Trophoblast cell (in vitro differentiated cells and primary cell): ENCODE results near the gene ABO.
"Not testable (repeated sequence)": the region's sequence is repeated elsewhere in the genome, so short reads cannot be mapped to it uniquely, and the experiment has no call there.

Experiments
- DNase-seq, 2 donors: peaks; one replicate each; pipeline ENCODE4 v3.0.0-alpha.2; 2016
- H2AFZ ChIP-seq: 2 replicates; pipeline ENCODE4 v1.6.1; 2013; ENCODE audit warnings: low read length, moderate library complexity, mild to moderate bottlenecking; ENCODE audit not compliant: insufficient read depth, poor library complexity
- H2AK5ac ChIP-seq: 2 replicates; pipeline ENCODE4 v1.6.1; 2013; ENCODE audit warnings: mild to moderate bottlenecking, low read length
- H2BK120ac ChIP-seq: 2 replicates; pipeline ENCODE4 v1.6.1; 2013; ENCODE audit warnings: low read length, mild to moderate bottlenecking, moderate library complexity; ENCODE audit not compliant: insufficient read depth, poor library complexity
- H2BK12ac ChIP-seq: 2 replicates; pipeline ENCODE4 v1.6.1; 2013; ENCODE audit warnings: mild to moderate bottlenecking, low read length, moderate library complexity
- H2BK5ac ChIP-seq: 2 replicates; pipeline ENCODE4 v1.6.1; 2013; ENCODE audit warnings: low read length, low read depth, moderate library complexity, mild to moderate bottlenecking; ENCODE audit not compliant: poor library complexity
- H3K14ac ChIP-seq: 2 replicates; pipeline ENCODE4 v1.6.1; 2013; ENCODE audit warnings: mild to moderate bottlenecking, low read length
- H3K18ac ChIP-seq: 2 replicates; pipeline ENCODE4 v1.6.1; 2013; ENCODE audit warnings: mild to moderate bottlenecking, low read length
- H3K23ac ChIP-seq: 2 replicates; pipeline ENCODE4 v1.6.1; 2013; ENCODE audit warnings: low read length
- H3K27ac ChIP-seq: 2 replicates; pipeline ENCODE4 v1.5.1; 2013; ENCODE audit warnings: low read depth, mild to moderate bottlenecking, inconsistent platforms, low read length, moderate library complexity
- H3K27me3 ChIP-seq: 2 replicates; pipeline ENCODE4 v1.6.1; 2013; ENCODE audit warnings: inconsistent platforms, mild to moderate bottlenecking, low read length, moderate library complexity; ENCODE audit not compliant: insufficient read depth
- H3K36me3 ChIP-seq, 2 experiments: 1 replicate in 1 of 2; 2 replicates in 1 of 2; pipeline ENCODE4 v1.6.1; 2013; ENCODE audit warnings: low read length in 2 of 2, mild to moderate bottlenecking in 2 of 2, moderate library complexity in 1 of 2; ENCODE audit not compliant: insufficient read depth in 2 of 2, control insufficient read depth in 1 of 2
- H3K4ac ChIP-seq: 2 replicates; pipeline ENCODE4 v1.6.1; 2013; ENCODE audit warnings: low read depth, mild to moderate bottlenecking, low read length, moderate library complexity
- H3K4me1 ChIP-seq, 2 experiments: 1 replicate in 1 of 2; 2 replicates in 1 of 2; pipeline ENCODE4 v1.6.1; 2013; ENCODE audit warnings: low read length in 2 of 2, mild to moderate bottlenecking in 2 of 2, moderate library complexity in 1 of 2; ENCODE audit not compliant: insufficient read depth in 2 of 2, control insufficient read depth in 1 of 2
- H3K4me2 ChIP-seq: 2 replicates; pipeline ENCODE4 v1.6.1; 2013; ENCODE audit warnings: inconsistent platforms, mild to moderate bottlenecking, low read length, moderate library complexity
- H3K4me3 ChIP-seq: 2 replicates; pipeline ENCODE4 v1.5.1; 2013; ENCODE audit warnings: mild to moderate bottlenecking, low read depth, low read length, inconsistent platforms
- H3K79me1 ChIP-seq: one replicate; pipeline ENCODE4 v1.6.1; 2013; ENCODE audit warnings: low read length
- H3K79me2 ChIP-seq: 2 replicates; pipeline ENCODE4 v1.6.1; 2013; ENCODE audit warnings: low read length, mild to moderate bottlenecking; ENCODE audit not compliant: control insufficient read depth, insufficient read depth, poor library complexity
- H3K9ac ChIP-seq: 2 replicates; pipeline ENCODE4 v1.6.1; 2013; ENCODE audit warnings: mild to moderate bottlenecking, low read length
- H3K9me3 ChIP-seq: 2 replicates; pipeline ENCODE4 v1.6.1; 2013; ENCODE audit warnings: low read depth, mild to moderate bottlenecking, control low read depth, inconsistent platforms, low read length; ENCODE audit not compliant: insufficient read depth
- H4K12ac ChIP-seq: 2 replicates; pipeline ENCODE4 v1.6.1; 2013; ENCODE audit warnings: low read depth, mild to moderate bottlenecking, low read length, moderate library complexity
- H4K8ac ChIP-seq: 2 replicates; pipeline ENCODE4 v1.6.1; 2013; ENCODE audit warnings: low read depth, mild to moderate bottlenecking, low read length, moderate library complexity
- H4K91ac ChIP-seq: one replicate; pipeline ENCODE4 v1.6.1; 2013; ENCODE audit warnings: low read depth, mild to moderate bottlenecking, low read length, moderate library complexity
- WGBS: extraction: QIAGEN DNeasy Blood & Tissue Kit; methylation state at CpG from one replicate; pipeline ENCODE4 v1.1.7; 2013; ENCODE audit warnings: missing lambda C conversion rate; ENCODE audit not compliant: insufficient read length, insufficient coverage; ENCODE audit errors: extremely low coverage; 5-methylcytosine and 5-hydroxymethylcytosine counted together

ABO gene

DNA sequence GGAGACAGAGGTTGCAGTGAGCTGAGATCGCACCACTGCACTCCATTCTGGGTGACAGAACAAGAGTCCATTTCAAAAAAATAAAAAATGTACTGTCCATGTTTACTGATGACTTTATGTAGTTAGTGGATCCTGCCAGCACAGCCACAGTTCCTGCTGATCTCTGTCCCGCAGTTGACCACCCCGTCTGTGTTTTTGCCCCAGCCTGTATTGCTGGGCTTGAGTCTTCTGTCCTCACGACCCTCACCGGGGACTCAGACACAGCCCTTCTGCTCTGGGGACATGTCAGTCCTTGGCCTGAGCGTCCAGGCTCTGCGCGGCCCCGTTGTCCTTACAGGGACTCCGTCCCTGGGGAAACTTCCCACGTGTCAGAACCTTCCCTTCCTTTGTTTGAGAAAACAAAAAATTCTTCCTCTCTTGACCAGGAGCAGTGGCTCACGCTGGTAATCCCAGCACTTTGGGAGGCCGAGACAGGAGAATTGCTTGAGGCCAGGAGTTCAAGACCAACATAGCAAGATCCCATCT is 46.5 kb upstream of the ABO start:
- Histone ChIP-seq H3K4me1 (no peaks in the 10 kb centered on the region), H3K23ac (no peak overlapping the region), H3K9ac (no peak overlapping the region), H3K9me3 (peaks cover 16% of the 10 kb centered on the region), H2BK12ac (no peak overlapping the region), H3K36me3 (no peaks in the 10 kb centered on the region), H3K27ac (no peak overlapping the region), H3K4ac (no peak overlapping the region), H2AK5ac (no peak overlapping the region), H3K79me1 (no peaks in the 10 kb centered on the region), H3K18ac (no peak overlapping the region), H3K4me2 (no peak overlapping the region), H2BK5ac (no peak overlapping the region), H4K8ac (no peak overlapping the region), H2BK120ac (no peak overlapping the region), H4K12ac (no peak overlapping the region), H3K14ac (no peak overlapping the region), H4K91ac (no peak overlapping the region), H2AFZ (no peak overlapping the region), H3K79me2 (no peaks in the 10 kb centered on the region), H3K27me3 (no peaks in the 10 kb centered on the region), H3K4me3 (no peak overlapping the region)
- WGBS = no CpG with 5 or more reads among the region's 13 CpGs
- DNase-seq = no peak

DNA sequence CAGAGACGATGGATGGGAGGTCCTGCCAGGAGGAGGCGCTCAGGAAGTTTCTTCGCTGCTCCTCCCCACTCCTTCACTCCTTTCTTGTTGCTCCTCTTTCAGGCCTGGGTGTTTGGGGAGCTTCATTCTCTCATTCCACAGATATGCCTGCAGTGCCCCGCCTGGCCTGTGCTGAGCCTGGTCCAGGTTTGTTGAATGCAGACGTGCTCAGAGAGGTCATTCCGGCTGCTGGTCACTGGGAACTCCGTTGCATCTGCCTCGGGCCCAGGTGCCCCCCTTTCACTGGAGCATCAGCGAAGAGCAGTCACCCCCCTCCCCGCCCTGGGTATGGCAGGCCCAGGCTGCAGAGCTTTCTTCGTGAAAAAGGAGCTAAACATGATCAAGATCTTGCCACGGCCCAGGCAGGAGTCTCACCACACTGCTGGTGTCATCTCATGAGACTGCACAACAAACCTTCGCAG is 45.5 kb upstream of the ABO start:
- Histone ChIP-seq H3K79me1 (no peaks in the 10 kb centered on the region), H3K79me2 (no peaks in the 10 kb centered on the region), H2AK5ac (no peak overlapping the region), H2AFZ (no peak overlapping the region), H3K4me2 (no peak overlapping the region), H3K36me3 (no peaks in the 10 kb centered on the region), H2BK12ac (no peak overlapping the region), H3K14ac (no peak overlapping the region), H3K27me3 (no peaks in the 10 kb centered on the region), H3K4ac (no peak overlapping the region), H2BK5ac (no peak overlapping the region), H3K18ac (no peak overlapping the region), H2BK120ac (no peak overlapping the region), H4K91ac (no peak overlapping the region), H3K4me1 (no peaks in the 10 kb centered on the region), H3K4me3 (no peak overlapping the region), H4K8ac (no peak overlapping the region), H4K12ac (no peak overlapping the region), H3K23ac (no peak overlapping the region), H3K9ac (no peak overlapping the region), H3K9me3 (peaks cover 16% of the 10 kb centered on the region), H3K27ac (no peak overlapping the region)
- DNase-seq = no peak
- no CpG with 5 or more reads among the region's 13 CpGs for WGBS

DNA sequence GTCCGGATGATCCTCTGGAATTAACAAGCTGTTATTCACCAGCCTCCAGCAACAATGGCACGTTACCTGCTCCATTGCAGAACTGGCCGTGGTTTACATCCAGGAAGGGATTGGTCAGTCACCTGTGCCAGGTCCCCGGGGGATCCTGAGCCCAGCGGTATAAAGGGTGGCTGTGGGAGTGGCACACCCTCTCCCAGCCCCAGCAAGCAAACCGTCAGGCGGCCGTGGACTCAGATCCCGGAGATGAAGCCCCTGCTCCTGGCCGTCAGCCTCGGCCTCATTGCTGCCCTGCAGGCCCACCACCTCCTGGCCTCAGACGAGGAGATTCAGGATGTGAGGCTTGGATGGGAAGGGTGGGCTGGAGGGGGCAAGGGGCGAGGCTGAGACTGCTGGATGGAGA is 42.5 kb upstream of the ABO start:
- H2AFZ ChIP-seq, H3K79me1 ChIP-seq, H4K8ac ChIP-seq, H3K14ac ChIP-seq, H3K9me3 ChIP-seq, H3K4me1 ChIP-seq, H3K4me2 ChIP-seq, H2AK5ac ChIP-seq, H3K79me2 ChIP-seq, H3K27ac ChIP-seq, H3K18ac ChIP-seq, H3K23ac ChIP-seq, H4K91ac ChIP-seq, H4K12ac ChIP-seq, H2BK5ac ChIP-seq, DNase-seq, H3K9ac ChIP-seq, H3K36me3 ChIP-seq, H3K4ac ChIP-seq, H2BK120ac ChIP-seq, H2BK12ac ChIP-seq, H3K27me3 ChIP-seq, H3K4me3 ChIP-seq: not testable (repeated sequence)
- whole genome bisulfite sequencing = no CpG with 5 or more reads among the region's 13 CpGs

- Histone ChIP-seq H3K18ac (no peak overlapping the region), H4K8ac (no peak overlapping the region), H3K79me1 (no peaks in the 10 kb centered on the region), H3K36me3 (no peaks in the 10 kb centered on the region), H2BK5ac (no peak overlapping the region), H2BK12ac (no peak overlapping the region), H3K14ac (no peak overlapping the region), H3K23ac (no peak overlapping the region), H3K4me1 (no peaks in the 10 kb centered on the region), H3K4me3 (no peak overlapping the region), H4K12ac (no peak overlapping the region), H3K9me3 (no peaks in the 10 kb centered on the region), H2BK120ac (no peak overlapping the region), H3K4me2 (no peak overlapping the region), H3K27ac (no peak overlapping the region), H3K9ac (no peak overlapping the region), H2AK5ac (no peak overlapping the region), H3K27me3 (no peaks in the 10 kb centered on the region), H2AFZ (no peak overlapping the region), H3K4ac (no peak overlapping the region), H4K91ac (no peak overlapping the region), H3K79me2 (no peaks in the 10 kb centered on the region)
- no CpG with 5 or more reads among the region's 2 CpGs for WGBS
- no peak for DNase-seq
Measured at GRCh38 chr9:133315997-133316396, 41.0 kb upstream of the ABO start.
